Measurements from ENCODE around the gene SLC25A39.
"Not testable (repeated sequence)": the region's sequence is repeated elsewhere in the genome, so short reads cannot be mapped to it uniquely, and the experiment has no call there.

The SLC25A39 gene

GRCh38 chr17:44353672-44354331, 29.2 kb upstream of the SLC25A39 start:
- no peak for DNase-seq

GRCh38 chr17:44352828-44353671, 28.4 kb upstream of the SLC25A39 start:
- no peak for DNase-seq

GRCh38 chr17:44351961-44352827, 27.6 kb upstream of the SLC25A39 start:
- no peak for DNase-seq

- no peak for DNase-seq
Observed at GRCh38 chr17:44351464-44351863, 26.8 kb upstream of the SLC25A39 start.

GRCh38 chr17:44350733-44351226, 26.2 kb upstream of the SLC25A39 start:
- no peak for DNase-seq

GRCh38 chr17:44349553-44350070, 25.0 kb upstream of the SLC25A39 start:
- no peak for DNase-seq

GRCh38 chr17:44348988-44349364, 24.4 kb upstream of the SLC25A39 start:
- DNase-seq, result no peak

- DNase-seq, result no peak
Observed at GRCh38 chr17:44348234-44348987, 23.8 kb upstream of the SLC25A39 start.

GRCh38 chr17:44347206-44348055, 22.8 kb upstream of the SLC25A39 start:
- not testable (repeated sequence) for DNase-seq

GRCh38 chr17:44346064-44346844, 21.6 kb upstream of the SLC25A39 start:
- no peak for DNase-seq

- no peak for DNase-seq
Observed at GRCh38 chr17:44345454-44346026, 20.9 kb upstream of the SLC25A39 start.

- DNase-seq, result peak; percentile 99
Observed at GRCh38 chr17:44344939-44345453, 20.4 kb upstream of the SLC25A39 start, which contains the start of gene GRN. GRN (plus strand) TSS chr17:44345302; CDS start chr17:44349165, 3,863 bp downstream.

- DNase-seq, result no peak
Observed at GRCh38 chr17:44343510-44344209, 19.0 kb upstream of the SLC25A39 start.

- not testable (repeated sequence) for DNase-seq
Observed at GRCh38 chr17:44340553-44340952, 15.9 kb upstream of the SLC25A39 start.

- DNase-seq, result no peak
Observed at GRCh38 chr17:44338702-44339101, 14.1 kb upstream of the SLC25A39 start.

GRCh38 chr17:44335968-44336367, 11.3 kb upstream of the SLC25A39 start:
- DNase-seq, result no peak

GRCh38 chr17:44335564-44335963, 10.9 kb upstream of the SLC25A39 start:
- no peak for DNase-seq

GRCh38 chr17:44334727-44335126, 10.1 kb upstream of the SLC25A39 start:
- DNase-seq, result no peak

- DNase-seq, result no peak
Observed at GRCh38 chr17:44334315-44334714, 9.7 kb upstream of the SLC25A39 start.
